ENCODE results near the gene DIMT1.

The DIMT1 gene

DNA sequence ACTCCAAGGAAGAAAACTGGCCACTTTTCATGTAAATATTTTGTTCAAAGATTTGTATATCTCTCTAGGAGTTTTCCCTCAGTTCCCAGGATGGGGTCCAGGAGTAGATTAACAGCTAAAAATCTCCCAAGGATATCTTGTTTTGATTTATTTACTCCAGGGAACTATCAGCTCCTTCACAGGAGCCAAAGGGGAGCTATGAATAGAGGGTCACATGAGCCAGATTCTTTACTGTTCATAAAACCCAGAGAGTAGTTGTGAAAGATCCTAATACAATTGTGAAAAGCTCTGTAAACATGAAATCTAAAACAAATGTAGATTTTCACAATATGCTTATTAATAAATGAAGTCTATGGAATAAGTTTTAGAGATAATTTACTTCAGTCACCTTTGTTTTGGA is 16.9 kb downstream of the DIMT1 start:
- Mint-ChIP-seq H3K27me3 (no peaks in the 10 kb centered on the region), H3K9me3 (no peaks in the 10 kb centered on the region), H3K4me1 (ENCODE audit: low read depth in 2 of 2) (peaks cover 0 to 5% of the 10 kb centered on the region in 2 donors), H3K36me3 (ENCODE audit: insufficient read depth) (peaks cover 77% of the 10 kb centered on the region), H3K4me3 (no peak overlapping the region), H3K27ac (peak overlapping the region in 1 of 2 donors; percentile 81)
- ATAC-seq (replicated peaks), result no peak
- DNase-seq, result no peak

DNA sequence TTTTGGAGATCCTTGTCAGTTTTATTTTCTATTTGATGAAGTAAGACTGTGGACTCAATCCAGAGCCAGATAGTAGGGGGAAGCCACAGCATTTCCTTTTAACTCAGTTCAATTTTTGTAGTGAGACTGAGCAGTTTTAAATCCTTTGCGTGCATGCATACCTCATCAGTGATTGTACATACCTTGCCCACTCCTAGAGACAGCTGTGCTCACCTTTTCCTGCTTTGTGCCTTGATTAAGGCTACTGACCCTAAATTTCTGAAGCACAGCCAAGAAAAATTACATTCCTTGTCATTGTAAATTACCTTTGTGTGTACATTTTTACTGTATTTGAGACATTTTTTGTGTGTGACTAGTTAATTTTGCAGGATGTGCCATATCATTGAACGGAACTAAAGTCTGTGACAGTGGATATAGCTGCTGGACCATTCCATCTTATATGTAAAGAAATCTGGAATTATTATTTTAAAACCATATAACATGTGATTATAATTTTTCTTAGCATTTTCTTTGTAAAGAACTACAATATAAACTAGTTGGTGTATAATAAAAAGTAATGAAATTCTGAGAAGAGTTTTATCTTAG is 17.8 kb downstream of the DIMT1 start:
- Mint-ChIP-seq H3K9me3 (no peaks in the 10 kb centered on the region), H3K4me1 (ENCODE audit: low read depth in 2 of 2) (peaks cover 0 to 5% of the 10 kb centered on the region in 2 donors), H3K4me3 (no peak overlapping the region), H3K27me3 (no peaks in the 10 kb centered on the region), H3K27ac (no peak overlapping the region), H3K36me3 (ENCODE audit: insufficient read depth) (peaks cover 87% of the 10 kb centered on the region)
- DNase-seq, result no peak
- ATAC-seq (replicated peaks), result no peak

DNA sequence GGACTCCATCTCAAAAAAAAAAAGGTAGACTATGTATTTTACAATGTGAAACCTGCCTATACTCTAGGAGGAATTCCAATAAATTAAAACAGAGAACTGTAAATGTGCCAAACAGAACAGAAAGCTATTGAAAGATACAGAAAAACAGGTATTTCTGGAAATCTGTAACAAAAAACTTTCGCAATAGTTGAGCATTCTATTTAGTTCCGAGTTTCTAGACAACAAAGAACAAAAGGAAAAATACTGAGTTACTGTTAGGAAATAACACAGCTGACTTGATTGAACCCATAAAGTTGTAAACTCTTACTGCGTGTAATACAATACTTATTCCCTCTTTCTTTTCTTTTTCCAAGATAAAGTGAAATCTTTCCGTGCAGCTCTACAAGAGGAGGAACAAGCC is 18.6 kb downstream of the DIMT1 start:
- Mint-ChIP-seq H3K4me1 (ENCODE audit: low read depth in 2 of 2) (peaks cover under 1 to 3% of the 10 kb centered on the region in 2 donors), H3K27me3 (no peaks in the 10 kb centered on the region), H3K4me3 (no peak overlapping the region), H3K9me3 (no peaks in the 10 kb centered on the region), H3K27ac (no peak overlapping the region), H3K36me3 (ENCODE audit: insufficient read depth) (peaks cover 92% of the 10 kb centered on the region)
- no peak for DNase-seq
- no peak for ATAC-seq (replicated peaks)

DNA sequence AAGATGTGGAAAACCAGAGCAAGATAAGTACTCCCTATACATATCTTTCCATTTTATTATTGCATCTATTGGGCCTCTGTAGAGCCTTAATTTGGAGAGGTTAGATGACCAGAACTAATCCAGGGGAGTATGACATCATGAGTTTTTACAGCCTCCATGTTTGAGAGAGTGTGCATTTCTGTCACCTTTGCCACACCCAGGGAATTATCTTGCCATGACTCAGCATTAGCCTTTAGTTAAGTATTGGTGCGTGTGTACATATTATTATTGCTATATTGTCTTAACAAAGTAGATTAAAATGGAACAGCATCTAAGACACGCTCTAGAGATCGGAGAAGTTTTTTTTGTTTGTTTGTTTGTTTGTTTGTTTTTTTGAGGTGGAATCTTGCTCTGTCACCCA is 27.6 kb downstream of the DIMT1 start:
- ATAC-seq (replicated peaks), result no peak
- peak overlapping the region; percentile 51 to 62 for H3K27ac Mint-ChIP-seq

DNA sequence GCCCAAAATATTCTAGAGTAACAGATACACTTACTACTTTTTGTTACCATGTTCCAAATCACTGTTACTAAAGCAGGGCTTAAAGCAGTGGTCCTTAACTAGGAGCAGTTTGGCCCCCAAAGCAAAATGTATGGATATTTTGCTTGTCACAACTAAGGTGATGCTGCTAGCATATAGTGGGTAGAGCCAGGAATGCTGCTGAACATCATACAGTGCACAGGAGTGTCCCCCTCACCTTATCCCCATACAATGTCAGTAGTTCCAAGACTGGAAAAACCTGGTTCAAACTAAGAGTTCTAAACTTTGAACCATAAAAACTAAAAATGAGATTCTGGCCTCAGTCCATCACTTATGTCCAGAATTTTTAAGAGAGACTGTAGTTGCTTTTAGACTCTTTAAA is 28.1 kb downstream of the DIMT1 start:
- Mint-ChIP-seq H3K4me3 (no peak overlapping the region), H3K9me3 (no peaks in the 10 kb centered on the region), H3K4me1 (ENCODE audit: low read depth in 2 of 2) (peaks cover 1 to 9% of the 10 kb centered on the region in 2 donors), H3K36me3 (ENCODE audit: insufficient read depth) (peaks cover 77% of the 10 kb centered on the region), H3K27ac (peak overlapping the region in 1 of 2 donors; percentile 62), H3K27me3 (no peaks in the 10 kb centered on the region)
- ATAC-seq (replicated peaks) (no peak), DNase-seq (no peak)

More for the DNA sequence above, 27.6 kb downstream of the DIMT1 start:
- no peak for DNase-seq
- Mint-ChIP-seq H3K4me3 (no peak overlapping the region), H3K27me3 (no peaks in the 10 kb centered on the region), H3K36me3 (ENCODE audit: insufficient read depth) (peaks cover 81% of the 10 kb centered on the region), H3K9me3 (no peaks in the 10 kb centered on the region), H3K4me1 (ENCODE audit: low read depth in 2 of 2) (peaks cover 1 to 7% of the 10 kb centered on the region in 2 donors)

DNA sequence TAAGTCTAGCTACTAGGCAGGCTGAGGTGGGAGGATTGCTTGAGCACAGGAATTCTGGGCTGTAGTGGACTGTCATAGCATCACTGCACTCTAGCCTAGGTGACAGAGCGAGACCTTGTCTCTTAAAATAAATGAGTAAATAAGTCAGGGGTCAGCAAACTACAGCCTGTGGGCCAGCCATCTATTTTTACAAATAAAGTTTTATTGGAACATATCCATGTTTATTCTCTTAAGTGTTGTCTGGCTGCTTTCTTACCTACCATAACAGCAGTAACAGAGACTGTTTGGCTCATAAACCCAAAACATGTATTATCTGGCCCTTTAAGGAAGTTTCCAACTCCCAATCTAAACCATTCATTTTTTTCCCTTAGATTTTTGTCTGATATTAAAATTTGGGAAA is 29.6 kb downstream of the DIMT1 start:
- Mint-ChIP-seq H3K27ac (peak overlapping the region; percentile 53 to 71), H3K27me3 (no peaks in the 10 kb centered on the region), H3K4me3 (no peak overlapping the region), H3K9me3 (no peaks in the 10 kb centered on the region), H3K4me1 (ENCODE audit: low read depth in 2 of 2) (peaks cover under 1 to 8% of the 10 kb centered on the region in 2 donors), H3K36me3 (ENCODE audit: insufficient read depth) (peaks cover 67% of the 10 kb centered on the region)
- ATAC-seq (replicated peaks), result no peak
- no peak for DNase-seq

DNA sequence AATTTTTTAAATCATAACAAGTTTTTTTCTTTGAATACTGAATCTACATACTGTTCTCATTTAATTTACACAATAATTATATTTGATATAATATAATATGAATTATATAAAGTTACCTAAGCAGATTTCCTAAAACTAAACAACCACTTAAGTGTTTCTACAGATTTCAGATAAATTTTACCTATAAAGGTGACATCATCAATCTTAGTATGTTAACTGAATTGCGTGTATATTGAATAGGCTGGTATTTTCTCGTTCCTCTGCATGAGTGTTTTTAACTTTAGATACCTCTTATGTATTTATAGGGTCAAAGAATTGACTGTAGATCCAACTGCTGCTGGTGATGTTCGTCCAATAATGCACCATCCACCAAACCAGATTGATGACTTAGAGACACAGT is 30.3 kb downstream of the DIMT1 start:
- H3K9me3 Mint-ChIP-seq, result no peaks in the 10 kb centered on the region
- ATAC-seq (replicated peaks) (no peak), DNase-seq (no peak)
- no peaks in the 10 kb centered on the region for H3K27me3 Mint-ChIP-seq
- peaks cover 1 to 8% of the 10 kb centered on the region in 2 donors for H3K4me1 Mint-ChIP-seq (ENCODE audit: low read depth in 2 of 2)
- peaks cover 63% of the 10 kb centered on the region for H3K36me3 Mint-ChIP-seq (ENCODE audit: insufficient read depth)
- no peak overlapping the region for H3K4me3 Mint-ChIP-seq
- peak overlapping the region; percentile 53 to 71 for H3K27ac Mint-ChIP-seq

DNA sequence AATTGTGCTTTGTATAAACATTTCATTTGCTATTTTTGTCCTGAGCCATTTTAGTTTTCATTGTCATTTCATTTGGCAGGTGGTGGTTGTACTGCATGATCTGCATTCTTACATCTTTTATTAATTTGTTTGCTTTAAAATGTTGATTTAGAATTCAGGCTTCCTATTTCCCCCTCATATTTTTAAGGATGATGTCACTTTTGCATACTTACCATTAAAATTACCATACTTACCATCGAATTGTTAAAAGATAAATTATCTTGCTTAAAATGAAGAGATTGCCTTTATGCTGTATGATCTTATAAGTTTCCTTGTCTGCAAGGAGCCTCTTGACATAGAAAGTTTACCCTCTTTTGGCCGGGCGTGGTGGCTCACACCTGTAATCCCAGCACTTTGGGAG is 31.1 kb downstream of the DIMT1 start:
- Mint-ChIP-seq H3K27ac (peak overlapping the region in 1 of 2 donors; percentile 32), H3K4me1 (ENCODE audit: low read depth in 2 of 2) (peaks cover 1 to 8% of the 10 kb centered on the region in 2 donors)

DNA sequence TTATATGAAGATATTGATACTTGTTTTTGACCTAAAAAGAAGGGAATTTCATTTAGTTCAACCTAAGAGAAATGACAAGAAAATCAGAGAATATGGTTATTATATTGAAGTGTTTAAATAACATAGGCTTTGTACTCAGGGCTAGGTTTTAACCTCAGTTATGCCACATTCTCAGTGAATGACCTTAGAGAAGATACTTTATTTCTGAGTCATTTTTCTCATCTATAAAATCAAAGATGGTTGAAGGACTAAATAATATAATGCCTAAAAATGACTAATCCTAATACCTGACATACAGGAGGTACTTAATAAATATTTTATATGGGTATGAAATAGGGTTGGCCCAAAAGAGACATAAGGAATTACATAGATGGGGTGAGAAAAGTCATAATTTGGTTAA is 32.3 kb downstream of the DIMT1 start:
- DNase-seq (no peak), ATAC-seq (replicated peaks) (no peak)
- Mint-ChIP-seq H3K4me1 (ENCODE audit: low read depth in 2 of 2) (peaks cover 1 to 12% of the 10 kb centered on the region in 2 donors), H3K36me3 (ENCODE audit: insufficient read depth) (peaks cover 57% of the 10 kb centered on the region), H3K27ac (peak overlapping the region in 1 of 2 donors; percentile 32), H3K9me3 (no peaks in the 10 kb centered on the region), H3K4me3 (no peak overlapping the region), H3K27me3 (no peaks in the 10 kb centered on the region)

More for the DNA sequence above, 31.1 kb downstream of the DIMT1 start:
- H3K9me3 Mint-ChIP-seq, result no peaks in the 10 kb centered on the region
- no peak for DNase-seq
- H3K27me3 Mint-ChIP-seq, result no peaks in the 10 kb centered on the region
- no peak for ATAC-seq (replicated peaks)
- no peak overlapping the region for H3K4me3 Mint-ChIP-seq
- peaks cover 60% of the 10 kb centered on the region for H3K36me3 Mint-ChIP-seq (ENCODE audit: insufficient read depth)

DNA sequence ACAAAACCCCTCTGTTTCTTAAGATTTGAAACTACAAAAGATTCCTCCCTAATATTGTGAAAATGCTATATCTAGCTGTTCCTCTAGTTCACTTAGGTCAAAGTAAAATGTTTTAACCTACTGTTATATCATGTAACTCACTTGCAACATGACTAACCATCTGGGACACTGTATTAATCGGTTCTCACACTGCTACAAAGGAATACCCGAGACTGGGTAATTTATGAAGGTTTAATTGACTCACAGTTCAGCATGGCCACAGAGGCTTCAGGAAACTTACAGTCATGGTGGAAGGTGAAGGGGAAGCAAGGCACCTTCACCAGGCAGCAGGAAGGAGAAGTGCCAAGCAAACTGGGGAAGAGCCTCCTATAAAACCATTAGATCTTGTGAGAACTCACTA is 34.7 kb downstream of the DIMT1 start:
- H3K27me3 Mint-ChIP-seq, result no peaks in the 10 kb centered on the region
- peaks cover 1 to 12% of the 10 kb centered on the region in 2 donors for H3K4me1 Mint-ChIP-seq (ENCODE audit: low read depth in 2 of 2)
- ATAC-seq (replicated peaks) (no peak), DNase-seq (no peak)
- peak overlapping the region; percentile 51 to 86 for H3K27ac Mint-ChIP-seq
- no peak overlapping the region for H3K4me3 Mint-ChIP-seq
- H3K36me3 Mint-ChIP-seq (ENCODE audit: insufficient read depth), result peaks cover 59% of the 10 kb centered on the region
- H3K9me3 Mint-ChIP-seq, result no peaks in the 10 kb centered on the region

DNA sequence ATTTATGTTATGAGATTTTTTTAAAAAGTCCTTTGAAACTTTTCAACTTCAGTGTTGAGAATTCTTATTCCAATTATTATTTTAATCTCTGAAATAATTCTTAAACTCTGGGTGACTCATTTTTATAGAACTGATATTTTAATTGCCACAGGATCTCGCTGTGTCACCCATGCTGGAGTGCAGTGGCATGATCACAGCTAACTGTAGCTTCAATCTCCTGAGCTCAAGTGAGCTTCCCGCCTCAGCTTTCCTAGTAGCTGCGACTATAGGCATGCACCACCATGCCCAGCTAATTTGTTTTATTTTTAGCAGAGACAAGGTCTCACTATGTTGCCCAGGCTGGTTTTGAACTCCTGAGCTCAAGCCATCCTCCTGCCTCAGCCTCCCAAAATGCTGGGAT is 41.0 kb downstream of the DIMT1 start:
- Mint-ChIP-seq H3K27ac (no peak overlapping the region), H3K4me3 (no peak overlapping the region), H3K36me3 (ENCODE audit: insufficient read depth) (peaks cover 84% of the 10 kb centered on the region), H3K9me3 (no peaks in the 10 kb centered on the region), H3K27me3 (no peaks in the 10 kb centered on the region), H3K4me1 (ENCODE audit: low read depth in 2 of 2) (peaks cover 0 to 3% of the 10 kb centered on the region in 2 donors)
- DNase-seq (no peak), ATAC-seq (replicated peaks) (no peak)

DNA sequence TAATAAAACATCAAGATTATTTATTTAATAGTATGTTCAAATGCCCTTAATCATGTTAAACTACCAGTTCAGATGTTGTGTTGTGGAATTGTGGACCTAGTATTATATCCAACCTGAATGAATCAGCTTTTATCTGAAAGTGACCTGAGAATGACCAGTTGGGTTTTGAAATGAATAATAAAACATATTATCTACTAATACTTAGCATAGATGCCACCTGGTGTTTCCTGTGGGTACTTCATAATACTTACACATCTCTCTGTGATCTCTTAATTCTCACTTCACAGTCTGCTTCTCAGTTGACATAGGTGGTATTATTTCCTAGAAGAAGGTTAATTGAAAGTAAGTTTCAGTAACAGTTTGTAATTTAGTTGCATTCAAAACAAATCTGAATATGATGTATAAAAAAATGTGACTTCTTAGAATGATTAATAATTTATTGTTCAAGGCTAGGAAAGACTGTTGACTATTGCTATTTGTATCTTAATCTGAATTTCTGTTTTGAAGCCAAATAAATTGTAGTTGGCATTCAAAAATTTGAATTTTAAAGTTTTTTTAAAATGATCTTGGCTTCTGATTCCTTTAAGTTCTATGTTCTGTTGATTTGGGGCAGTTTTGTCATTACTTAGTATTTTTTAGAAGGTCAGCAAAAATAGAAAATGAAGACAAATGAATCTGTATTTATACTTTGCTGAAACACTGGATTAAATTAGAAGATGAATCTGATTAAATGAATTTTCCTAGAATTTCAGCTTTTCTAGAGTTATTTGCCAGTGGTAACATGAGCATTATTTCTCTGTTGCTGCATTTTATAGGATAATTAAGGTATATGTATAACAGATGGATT is 49.5 kb downstream of the DIMT1 start:
- Mint-ChIP-seq H3K4me3 (no peak overlapping the region), H3K27me3 (no peaks in the 10 kb centered on the region), H3K9me3 (no peaks in the 10 kb centered on the region), H3K27ac (no peak overlapping the region), H3K36me3 (ENCODE audit: insufficient read depth) (peaks cover 88% of the 10 kb centered on the region), H3K4me1 (ENCODE audit: low read depth in 2 of 2) (peaks cover 1 to 8% of the 10 kb centered on the region in 2 donors)
- peak; percentile 74 for ATAC-seq (replicated peaks)
- DNase-seq, result peak; percentile 40 to 43 (median 40)

DNA sequence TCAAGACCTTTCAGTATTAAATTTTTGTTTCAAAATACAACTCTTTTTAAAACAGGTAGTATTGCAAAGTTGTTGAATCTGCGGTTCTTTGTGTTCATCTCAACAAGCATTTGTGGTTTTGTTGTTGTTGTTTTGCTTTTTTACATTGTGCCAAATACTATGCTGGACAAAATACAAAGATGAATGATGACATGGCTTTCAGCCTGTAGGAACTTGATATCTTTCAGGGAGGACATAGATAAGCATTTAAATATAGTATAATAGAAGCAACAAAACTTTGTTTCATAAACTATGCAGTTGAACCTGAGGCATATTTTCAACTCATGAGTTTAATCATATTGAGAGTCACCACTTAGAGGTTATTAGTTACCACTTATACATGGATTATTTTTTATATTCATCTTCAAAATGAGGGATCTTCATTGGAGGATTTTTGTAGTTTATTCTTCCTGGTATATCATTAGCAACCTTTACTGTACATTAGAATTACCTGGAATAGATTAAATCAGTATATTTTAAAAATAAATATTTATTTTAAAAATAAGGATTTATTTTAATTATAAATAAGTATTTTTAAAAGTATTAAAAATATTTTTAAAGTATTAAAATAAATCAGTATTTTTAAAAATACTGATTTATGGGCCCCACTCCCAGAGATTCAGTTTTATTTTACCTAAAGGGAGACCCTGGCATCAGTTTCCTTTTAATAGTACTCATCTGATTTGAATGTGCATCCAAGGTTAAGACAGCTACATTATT is 54.8 kb downstream of the DIMT1 start:
- peaks cover 7 to 26% of the 10 kb centered on the region in 2 donors for H3K4me1 Mint-ChIP-seq (ENCODE audit: low read depth in 2 of 2)
- H3K36me3 Mint-ChIP-seq (ENCODE audit: insufficient read depth), result peaks cover 55% of the 10 kb centered on the region
- H3K27ac Mint-ChIP-seq, result peak overlapping the region; percentile 85 to 90
- DNase-seq (no peak), ATAC-seq (replicated peaks) (no peak)
- H3K9me3 Mint-ChIP-seq, result no peaks in the 10 kb centered on the region
- no peaks in the 10 kb centered on the region for H3K27me3 Mint-ChIP-seq
- H3K4me3 Mint-ChIP-seq, result peak overlapping the region in 1 of 2 donors; percentile 11
